ENCODE data around the gene SPTBN5. TPM values are rescaled to one million over a fixed set of nuclear protein-coding genes. Genes with fewer than 3 reads are reported as not detected.

SPTBN5 gene
- total and polyA plus RNA-seq, 10 of the 15 experiments (the other 5 are each of a cell fraction or from before 2014, with no cell fraction given), result under 0.01 to 0.18 (median 0.04) TPM; not detected in 4

GRCh38 chr15:41838400-41838897 lies 55.4 kb downstream of the SPTBN5 start, which contains the start of gene PLA2G4B:
Gene PLA2G4B (plus strand): TSS chr15:41838847. CDS start chr15:41838914, 67 bp downstream.
- Histone ChIP-seq H3K4me3 (no peak within 1 kb of the TSS), H3K36me3 (ENCODE audit: control insufficient read depth in 2 of 2, insufficient read depth in 2 of 2, low read length in 1 of 2) (no peaks in the 10 kb centered on the region), H4K20me1 (ENCODE audit: control insufficient read depth, insufficient read depth) (no peaks in the 10 kb centered on the region), H2AFZ (ENCODE audit: control insufficient read depth, low read depth, low read length) (no peak within 1 kb of the TSS), H3K9ac (ENCODE audit: control insufficient read depth, insufficient read depth, low read length) (no peak within 1 kb of the TSS), H3K27me3 (replicated peaks in 1 of 2; ENCODE audit: control insufficient read depth in 2 of 2, insufficient read depth in 2 of 2, low read length in 1 of 2) (no peaks in the 10 kb centered on the region), H3K27ac (ENCODE audit: control insufficient read depth, insufficient read depth) (no peak within 1 kb of the TSS), H3K9me3 (replicated peaks; ENCODE audit: control insufficient read depth, insufficient read depth, low read length) (no peaks in the 10 kb centered on the region), H3K4me2 (ENCODE audit: control insufficient read depth, insufficient read depth) (no peak within 1 kb of the TSS), H3K79me2 (ENCODE audit: control insufficient read depth, insufficient read depth, low read length) (no peaks in the 10 kb centered on the region), H3K4me1 (ENCODE audit: control insufficient read depth, insufficient read depth, low read length) (no peaks in the 10 kb centered on the region)
- no peak for TF ChIP-seq SIX5 (IDR thresholded peaks at IDR 0.05; ENCODE audit: low read depth, low read length, severe bottlenecking)
- no peak for TF ChIP-seq MYC (IDR thresholded peaks at IDR 0.05; ENCODE audit: insufficient read depth, insufficient read length, insufficient replicate concordance, low read length, severe bottlenecking)
- TF ChIP-seq TAF1 (IDR thresholded peaks at IDR 0.05; ENCODE audit: borderline replicate concordance, low read depth, low read length), result no peak
- no peak for TF ChIP-seq SREBF1 (IDR thresholded peaks at IDR 0.05; ENCODE audit: low read length)
- TF ChIP-seq ZNF622 (IDR thresholded peaks at IDR 0.05), result no peak
- no peak for TF ChIP-seq JUNB (IDR thresholded peaks at IDR 0.05)
- no peak for TF ChIP-seq HDAC6 (IDR thresholded peaks at IDR 0.05; ENCODE audit: unreplicated experiment)
- TF ChIP-seq CEBPB (IDR thresholded peaks at IDR 0.05; ENCODE audit: borderline replicate concordance in 1 of 2, low read depth in 2 of 2, low read length in 2 of 2), result no peak
- no peak for TF ChIP-seq EGR1 (IDR thresholded peaks at IDR 0.05; ENCODE audit: borderline replicate concordance in 1 of 2, low read depth in 2 of 2, low read length in 2 of 2)
- no peak for TF ChIP-seq RELB (IDR thresholded peaks at IDR 0.05; ENCODE audit: low read depth)
- no peak for TF ChIP-seq HDGF (IDR thresholded peaks at IDR 0.05)
- no peak for TF ChIP-seq NBN (IDR thresholded peaks at IDR 0.05)
- TF ChIP-seq WRNIP1 (IDR thresholded peaks at IDR 0.05; ENCODE audit: borderline replicate concordance, low read depth, low read length), result no peak
- TF ChIP-seq NFYA (IDR thresholded peaks at IDR 0.05; ENCODE audit: borderline replicate concordance, low read depth, low read length), result no peak
- no peak for TF ChIP-seq ZBTB11 (CRISPR knock-in tag; IDR thresholded peaks at IDR 0.05)
- no peak for TF ChIP-seq PBX3 (IDR thresholded peaks at IDR 0.05; ENCODE audit: insufficient replicate concordance, low read depth, low read length)
- TF ChIP-seq E2F4 (IDR thresholded peaks at IDR 0.05; ENCODE audit: low read depth, low read length), result no peak
- no peak for TF ChIP-seq KLF5 (IDR thresholded peaks at IDR 0.05; ENCODE audit: partially characterized antibody)
- ATAC-seq (no peak), DNase-seq (ENCODE audit: low read depth, low spot score) (no peak), FAIRE-seq (no peak)
- SMC1A ChIA-PET (ENCODE audit: uncharacterized antibody, unreplicated experiment), result interaction anchor here (1.4 kb wide), 1 partner anchor 10 kb away, joined by 3 read pairs; the partner anchor contains the start of gene JMJD7
- no TSS peak for BruUV-seq (replicated peaks)
- CTCF ChIA-PET, result interaction anchor here (0.6 to 1.0 kb wide), 2 partner anchors 43 to 66 kb away, joined by 3 read pairs; no protein-coding TSS in a partner anchor
- in situ Hi-C loops (cut with MboI) (no loop called here), intact Hi-C loops (cut with micrococcal nuclease; ENCODE audit: unreplicated experiment) (no loop called here)
- RAD21 ChIA-PET (ENCODE audit: unreplicated experiment), result no interaction called here
- POLR2A ChIA-PET, result interaction anchor here (0.5 kb wide), 1 partner anchor 360 kb away, joined by 8 read pairs; no protein-coding TSS in a partner anchor
- WGBS (ENCODE audit: insufficient coverage, insufficient replicate concordance, low lambda C conversion rate, missing lambda C conversion rate), result 91% methylated on average over 6 of the region's 6 CpGs

Data from GM12878 (cell line).